HG03460 (cell line): Measurements from ENCODE around the gene SLC6A18.
"Not testable (repeated sequence)": the region's sequence is repeated elsewhere in the genome, so short reads cannot be mapped to it uniquely, and the experiment has no call there.

Experiments used
- ATAC-seq: cut with Tn5 transposase; IDR thresholded peaks from one replicate; pipeline ENCODE4 v1.9.1; 2021; ENCODE audit not compliant: unreplicated experiment

SLC6A18 gene

GRCh38 chr5:1274471-1274870, 49.3 kb downstream of the SLC6A18 start:
- ATAC-seq: no peak

- not testable (repeated sequence) for ATAC-seq
These were observed 50.5 kb downstream of the SLC6A18 start for GRCh38 chr5:1275397-1276391.

- ATAC-seq: no peak
These were observed 51.7 kb downstream of the SLC6A18 start for GRCh38 chr5:1276930-1277329.

- no peak for ATAC-seq
These were observed 52.1 kb downstream of the SLC6A18 start for GRCh38 chr5:1277331-1277730.

GRCh38 chr5:1277781-1278180, 52.6 kb downstream of the SLC6A18 start:
- no peak for ATAC-seq

GRCh38 chr5:1278216-1278615, 53.0 kb downstream of the SLC6A18 start:
- ATAC-seq: no peak

GRCh38 chr5:1278656-1279442, 53.7 kb downstream of the SLC6A18 start:
- no peak for ATAC-seq

GRCh38 chr5:1279443-1280151, 54.4 kb downstream of the SLC6A18 start:
- ATAC-seq: no peak

- no peak for ATAC-seq
These were observed 55.2 kb downstream of the SLC6A18 start for GRCh38 chr5:1280177-1281037.

GRCh38 chr5:1281038-1281882, 56.1 kb downstream of the SLC6A18 start:
- ATAC-seq: no peak

- ATAC-seq: no peak
These were observed 57.2 kb downstream of the SLC6A18 start for GRCh38 chr5:1282131-1282992.

- ATAC-seq: not testable (repeated sequence)
These were observed 58.0 kb downstream of the SLC6A18 start for GRCh38 chr5:1282993-1283728.

GRCh38 chr5:1283729-1284041, 58.5 kb downstream of the SLC6A18 start:
- ATAC-seq: not testable (repeated sequence)

- ATAC-seq: not testable (repeated sequence)
These were observed 59.3 kb downstream of the SLC6A18 start for GRCh38 chr5:1284336-1284970.

GRCh38 chr5:1285141-1285540, 60.0 kb downstream of the SLC6A18 start:
- ATAC-seq: no peak

- ATAC-seq: no peak
These were observed 60.7 kb downstream of the SLC6A18 start for GRCh38 chr5:1285883-1286291.
